HepG2 (cell line): ENCODE measurements around the gene HOXA6. TPM values are rescaled to one million over a fixed set of nuclear protein-coding genes. Genes with fewer than 3 reads are reported as not detected.
A peak's percentile ranks its signal among the peaks of the same experiment; 100 is the strongest.

ENCODE experiments used
- ATAC-seq: fragments of 200-7000 bp; cut with Tn5 transposase; 3 replicates; pipeline ENCODE4 v1.9.1; 2020; ENCODE audit warnings: mild to moderate bottlenecking, moderate library complexity
- BruUV-seq: library from RNA; stranded (reverse); fragments of 400-500 nt; replicated peaks from 2 replicates; lab custom pipeline; 2021; lab: Mats Ljungman, UMichigan
- CTCF ChIA-PET: fragments of 300-600 bp; formaldehyde crosslinking; extraction: SDS; loops from one replicate; lab custom pipeline; 2021; ENCODE audit warnings: low total read pairs, inconsistent platforms, low intra/inter-chr PET ratio; lab: Yijun Ruan, JAX
- POLR2A ChIA-PET: fragments of 350-600 bp; sonication (Branson Sonifier 250); formaldehyde crosslinking; loops from one replicate; lab custom pipeline; 2020; ENCODE audit warnings: antibody characterized with exemption, inconsistent platforms; lab: Yijun Ruan, JAX
- DNase-seq: peaks from one replicate; pipeline ENCODE4 v3.0.0-alpha.2; 2015; ENCODE audit warnings: low spot score
- FAIRE-seq: peaks from 3 replicates; lab custom pipeline; 2011; peaks lifted over from hg19 to GRCh38; lab: Jason Lieb, UNC
- H2AFZ ChIP-seq: one replicate; pipeline ENCODE4 v1.6.1; 2011; ENCODE audit warnings: low read length, inconsistent platforms
- H3K27ac ChIP-seq: fragments of 300-600 bp; 3 replicates; pipeline ENCODE4 v1.8.0; 2011; ENCODE audit warnings: mixed run types, mild to moderate bottlenecking, mixed read lengths, low read length, inconsistent platforms; ENCODE audit not compliant: insufficient read depth; ENCODE audit errors: extremely low read length
- H3K27me3 ChIP-seq, 2 experiments: fragments of 200-600 bp in 1 of 2; 2 replicates in 1 of 2; 3 replicates in 1 of 2; pipeline versions ENCODE4 v1.6.0 to v1.8.0; 2011; ENCODE audit warnings: low read length in 2 of 2, mild to moderate bottlenecking in 2 of 2, moderate library complexity in 2 of 2, inconsistent platforms in 1 of 2; ENCODE audit not compliant: insufficient read depth in 2 of 2, control insufficient read depth in 1 of 2
- H3K36me3 ChIP-seq, 2 experiments: fragments of 200-600 bp in 1 of 2; replicated peaks in 1 of 2; 2 replicates in 1 of 2; 3 replicates in 1 of 2; pipeline versions ENCODE4 v1.5.1 to v1.8.0; 2011; ENCODE audit warnings: low read length in 2 of 2, inconsistent platforms in 1 of 2; ENCODE audit not compliant: insufficient read depth in 2 of 2, control insufficient read depth in 1 of 2
- H3K4me1 ChIP-seq: 2 replicates; pipeline ENCODE4 v1.5.1; 2012; ENCODE audit warnings: low read length, inconsistent platforms; ENCODE audit not compliant: insufficient read depth
- H3K4me2 ChIP-seq: 2 replicates; pipeline ENCODE4 v1.6.0; 2011; ENCODE audit warnings: low read depth, low read length, inconsistent platforms
- H3K4me3 ChIP-seq, 3 experiments: fragments of 200-600 bp in 1 of 3; sonication (generic), shearing (Covaris generic) in 1 of 3; replicated peaks in 1 of 3; 2 replicates each; pipeline ENCODE4 v1.5.1; 2011 to 2016; ENCODE audit warnings: low read length in 3 of 3, inconsistent platforms in 2 of 3, low read depth in 2 of 3, mild to moderate bottlenecking in 2 of 3, control low read depth in 1 of 3, mixed read lengths in 1 of 3; ENCODE audit not compliant: insufficient read depth in 1 of 3
- H3K79me2 ChIP-seq: one replicate; pipeline ENCODE4 v1.6.1; 2011; ENCODE audit warnings: low read length, inconsistent platforms; ENCODE audit not compliant: insufficient read depth
- H3K9ac ChIP-seq: 2 replicates; pipeline ENCODE4 v1.6.0; 2011; ENCODE audit warnings: mild to moderate bottlenecking, low read depth, low read length, inconsistent platforms; ENCODE audit not compliant: insufficient read depth
- H3K9me3 ChIP-seq: 2 replicates; pipeline ENCODE4 v1.5.1; 2012; ENCODE audit warnings: mild to moderate bottlenecking, low read length
- H4K20me1 ChIP-seq: 2 replicates; pipeline ENCODE4 v1.6.0; 2011; ENCODE audit warnings: inconsistent platforms, mild to moderate bottlenecking, low read length, moderate library complexity; ENCODE audit not compliant: insufficient read depth
- HMG20A ChIP-seq: IDR thresholded peaks from 2 replicates; pipeline ENCODE4 v1.6.1; 2016; ENCODE audit warnings: borderline replicate concordance
- LCORL ChIP-seq, 2 experiments: fragments of 450-650 bp in 1 of 2; sonication (generic) in 1 of 2; formaldehyde crosslinking in 1 of 2; IDR thresholded peaks; 2 replicates each; pipeline versions ENCODE4 v1.5.0 to v1.6.1; 2017 to 2020; ENCODE audit warnings: antibody characterized with exemption in 1 of 2, missing genetic modification reagents in 1 of 2
- NCOR1 ChIP-seq: fragments of 200-600 bp; sonication (generic); IDR thresholded peaks from 2 replicates; pipeline ENCODE4 v1.7.0; 2017; ENCODE audit warnings: antibody characterized with exemption, low read length, borderline replicate concordance
- SRSF1 ChIP-seq: fragments of 200-400 bp; formaldehyde crosslinking; optimal IDR thresholded peaks from 2 replicates; pipeline ENCODE3; 2017; ENCODE audit warnings: mild to moderate bottlenecking, low read depth, low read length, moderate library complexity
- ZNF451 ChIP-seq: sonication (generic); formaldehyde crosslinking; IDR thresholded peaks from 2 replicates; pipeline ENCODE4 v1.5.0; 2020; ENCODE audit warnings: mild to moderate bottlenecking, missing genetic modification reagents
- ZNF672 ChIP-seq: sonication (generic); formaldehyde crosslinking; IDR thresholded peaks from 2 replicates; pipeline ENCODE4 v1.8.1; 2022; ENCODE audit warnings: missing genetic modification reagents
- WGBS: methylation state at CpG from one replicate; pipeline ENCODE4 v1.1.6; 2017; ENCODE audit warnings: low lambda C conversion rate; 5-methylcytosine and 5-hydroxymethylcytosine counted together
- in situ Hi-C: cut with HindIII; loops from 2 replicates; pipeline ENCODE4 v1.10.0; 2017; ENCODE audit warnings: low pct_unique_long_range_greater_than_20kb; ENCODE audit not compliant: extremely low pct_ligation_motif_present
- intact Hi-C: fragments of 100-400 bp; cut with micrococcal nuclease; formaldehyde crosslinking; loops from one replicate; pipeline ENCODE4 v1.10.0; 2022; ENCODE audit not compliant: unreplicated experiment
- polyA plus RNA-seq, 8 experiments: library from polyadenylated mRNA; depleted of rRNA in 3 of 8; stranded (reverse) in 7 of 8; unstranded in 1 of 8; fragments of >200 nt; fragmentation: Illumina TruSeq in 4 of 8; extraction: Trizol in 4 of 8; gene quantifications; 2 replicates each; pipeline versions ENCODE4 v1.2.1 to v1.2.3, GENCODE V29; 2011 to 2016; ENCODE audit warnings: low read depth in 4 of 8, missing spikeins in 1 of 8, mixed read lengths in 1 of 8; ENCODE audit not compliant: insufficient read depth in 1 of 8
- total RNA-seq, 5 experiments: library from RNA; depleted of rRNA; stranded (reverse); fragments of >200 nt; fragmentation: Illumina TruSeq; extraction: Trizol; gene quantifications; 2 replicates each; pipeline ENCODE4 v1.2.3, GENCODE V29; 2016; ENCODE audit warnings: low read depth in 1 of 5
- TF ChIP-seq, protein P1 (sequence below): sonication (generic); formaldehyde crosslinking; IDR thresholded peaks from 2 replicates; pipeline ENCODE4 v1.8.0; 2022; ENCODE audit warnings: missing genetic modification reagents, mild to moderate bottlenecking, moderate library complexity, borderline replicate concordance
- TF ChIP-seq, protein P2 (sequence below): sonication (generic); formaldehyde crosslinking; IDR thresholded peaks from 2 replicates; pipeline ENCODE4 v1.5.0; 2020; ENCODE audit warnings: mild to moderate bottlenecking, missing genetic modification reagents, borderline replicate concordance
- TF ChIP-seq, protein P3 (sequence below): conservative IDR thresholded peaks from 2 replicates; pipeline ENCODE4 v1.6.1; 2018; ENCODE audit warnings: missing genetic modification reagents
- TF ChIP-seq, protein P4 (sequence below): sonication (generic); formaldehyde crosslinking; IDR thresholded peaks from 2 replicates; pipeline ENCODE4 v1.8.0; 2022; ENCODE audit warnings: mild to moderate bottlenecking, missing genetic modification reagents; ENCODE audit not compliant: insufficient replicate concordance
- TF ChIP-seq, protein P5 (sequence below): IDR thresholded peaks from 2 replicates; pipeline ENCODE4 v1.6.1; 2016; ENCODE audit warnings: mild to moderate bottlenecking, missing biosample characterization, missing genetic modification reagents
- TF ChIP-seq, protein P6 (sequence below): sonication (generic); formaldehyde crosslinking; IDR thresholded peaks from 2 replicates; pipeline ENCODE4 v1.5.0; 2020; ENCODE audit warnings: missing genetic modification reagents

The HOXA6 gene
- total and polyA plus RNA-seq, 2 of the 13 experiments (the other 11 are each of a cell fraction or from before 2014, with no cell fraction given): 1.3 to 1.5 TPM

DNA sequence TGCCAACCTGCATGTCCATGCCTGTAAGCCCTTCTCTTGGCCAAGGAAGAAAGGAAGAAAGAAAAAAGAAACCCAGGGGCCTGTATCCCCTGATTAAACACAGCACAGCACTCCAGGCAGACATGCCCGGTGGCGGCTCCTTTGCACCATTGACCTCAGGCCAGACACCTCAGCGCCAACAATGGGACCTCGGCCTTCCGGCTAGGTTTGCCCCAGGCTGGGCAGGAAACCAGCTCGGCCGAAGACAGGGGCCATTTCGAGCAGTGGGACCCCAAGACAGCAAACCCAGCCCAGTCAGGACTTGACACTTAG, 23.7 kb upstream of the HOXA6 start (continued):
- TF ChIP-seq, protein P1, sequence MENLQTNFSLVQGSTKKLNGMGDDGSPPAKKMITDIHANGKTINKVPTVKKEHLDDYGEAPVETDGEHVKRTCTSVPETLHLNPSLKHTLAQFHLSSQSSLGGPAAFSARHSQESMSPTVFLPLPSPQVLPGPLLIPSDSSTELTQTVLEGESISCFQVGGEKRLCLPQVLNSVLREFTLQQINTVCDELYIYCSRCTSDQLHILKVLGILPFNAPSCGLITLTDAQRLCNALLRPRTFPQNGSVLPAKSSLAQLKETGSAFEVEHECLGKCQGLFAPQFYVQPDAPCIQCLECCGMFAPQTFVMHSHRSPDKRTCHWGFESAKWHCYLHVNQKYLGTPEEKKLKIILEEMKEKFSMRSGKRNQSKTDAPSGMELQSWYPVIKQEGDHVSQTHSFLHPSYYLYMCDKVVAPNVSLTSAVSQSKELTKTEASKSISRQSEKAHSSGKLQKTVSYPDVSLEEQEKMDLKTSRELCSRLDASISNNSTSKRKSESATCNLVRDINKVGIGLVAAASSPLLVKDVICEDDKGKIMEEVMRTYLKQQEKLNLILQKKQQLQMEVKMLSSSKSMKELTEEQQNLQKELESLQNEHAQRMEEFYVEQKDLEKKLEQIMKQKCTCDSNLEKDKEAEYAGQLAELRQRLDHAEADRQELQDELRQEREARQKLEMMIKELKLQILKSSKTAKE (CRISPR knock-in tag): no peak
- TF ChIP-seq, protein P2, sequence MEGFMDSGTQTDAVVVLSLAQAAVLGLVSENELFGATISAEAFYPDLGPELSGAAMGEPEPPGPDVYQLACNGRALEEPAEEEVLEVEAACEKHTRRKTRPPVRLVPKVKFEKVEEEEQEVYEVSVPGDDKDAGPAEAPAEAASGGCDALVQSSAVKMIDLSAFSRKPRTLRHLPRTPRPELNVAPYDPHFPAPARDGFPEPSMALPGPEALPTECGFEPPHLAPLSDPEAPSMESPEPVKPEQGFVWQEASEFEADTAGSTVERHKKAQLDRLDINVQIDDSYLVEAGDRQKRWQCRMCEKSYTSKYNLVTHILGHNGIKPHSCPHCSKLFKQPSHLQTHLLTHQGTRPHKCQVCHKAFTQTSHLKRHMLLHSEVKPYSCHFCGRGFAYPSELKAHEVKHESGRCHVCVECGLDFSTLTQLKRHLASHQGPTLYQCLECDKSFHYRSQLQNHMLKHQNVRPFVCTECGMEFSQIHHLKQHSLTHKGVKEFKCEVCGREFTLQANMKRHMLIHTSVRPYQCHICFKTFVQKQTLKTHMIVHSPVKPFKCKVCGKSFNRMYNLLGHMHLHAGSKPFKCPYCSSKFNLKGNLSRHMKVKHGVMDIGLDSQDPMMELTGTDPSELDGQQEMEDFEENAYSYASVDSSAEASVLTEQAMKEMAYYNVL: 0 out of 2 replicates have a peak, but pooled peaks have one; percentile 28

DNA sequence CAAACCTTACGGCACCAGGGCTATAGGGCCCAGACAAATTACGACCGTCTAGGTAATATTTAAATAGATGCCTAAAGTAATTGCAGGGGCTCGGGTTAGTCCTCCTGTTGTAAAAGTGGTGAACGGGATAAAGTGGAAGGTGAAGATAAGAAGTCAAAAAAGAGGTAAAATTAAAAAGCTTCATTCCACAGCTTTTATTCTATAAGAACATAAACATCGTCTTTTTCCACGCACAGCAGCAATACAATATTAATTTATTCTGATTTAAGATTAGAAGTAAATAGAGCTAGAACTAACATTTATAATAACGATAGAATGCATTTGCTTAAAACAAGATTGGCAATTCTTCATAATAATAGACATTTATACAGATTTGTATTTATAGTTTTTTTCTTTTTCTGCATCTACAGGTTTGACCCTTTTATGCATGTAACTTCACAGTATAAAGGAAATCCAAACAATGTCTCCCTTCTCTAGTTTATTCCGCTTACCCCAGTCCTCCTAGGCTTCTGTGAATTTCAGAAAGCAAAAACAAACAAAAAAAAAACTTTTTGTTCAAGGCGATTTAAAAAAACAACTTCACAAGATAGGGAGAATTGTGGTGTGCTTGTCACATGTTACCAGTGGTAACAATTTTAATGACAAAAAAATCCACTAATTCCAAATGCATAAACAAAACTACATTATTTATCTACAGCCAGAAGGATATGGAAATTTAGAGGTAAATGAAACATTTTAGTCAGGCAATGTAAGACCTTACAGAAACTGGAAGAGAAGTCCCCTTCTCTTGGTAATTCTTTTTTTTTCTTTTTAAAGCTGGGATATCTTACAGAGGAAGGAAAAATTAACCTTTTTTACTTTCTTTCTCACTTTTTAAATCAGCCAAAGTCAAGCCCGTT, 23.1 kb upstream of the HOXA6 start:
- Histone ChIP-seq H4K20me1 (no peaks in the 10 kb centered on the region), H3K36me3 (no peaks in the 10 kb centered on the region), H3K4me2 (peak overlapping the region; percentile 41), H3K4me3 (no peak overlapping the region), H3K4me1 (peaks cover 18% of the 10 kb centered on the region), H3K9me3 (no peaks in the 10 kb centered on the region), H3K27ac (no peak overlapping the region), H3K27me3 (peaks cover 0 to 56% of the 10 kb centered on the region in 2 experiments), H3K9ac (no peak overlapping the region), H3K79me2 (no peaks in the 10 kb centered on the region), H2AFZ (no peak overlapping the region)
- no peak for ATAC-seq
- DNase-seq: no peak
- whole genome bisulfite sequencing: 73% methylated on average over 11 of the region's 11 CpGs
- in situ Hi-C loops: loop anchor here (25.0 kb wide), 1 partner anchor 1083 kb away; no protein-coding TSS in a partner anchor
- FAIRE-seq: peak; percentile 59
- CTCF ChIA-PET: no interaction called here
- intact Hi-C loops: no loop called here
- no TSS peak for BruUV-seq
- POLR2A ChIA-PET: no interaction called here
- TF ChIP-seq, protein P3, sequence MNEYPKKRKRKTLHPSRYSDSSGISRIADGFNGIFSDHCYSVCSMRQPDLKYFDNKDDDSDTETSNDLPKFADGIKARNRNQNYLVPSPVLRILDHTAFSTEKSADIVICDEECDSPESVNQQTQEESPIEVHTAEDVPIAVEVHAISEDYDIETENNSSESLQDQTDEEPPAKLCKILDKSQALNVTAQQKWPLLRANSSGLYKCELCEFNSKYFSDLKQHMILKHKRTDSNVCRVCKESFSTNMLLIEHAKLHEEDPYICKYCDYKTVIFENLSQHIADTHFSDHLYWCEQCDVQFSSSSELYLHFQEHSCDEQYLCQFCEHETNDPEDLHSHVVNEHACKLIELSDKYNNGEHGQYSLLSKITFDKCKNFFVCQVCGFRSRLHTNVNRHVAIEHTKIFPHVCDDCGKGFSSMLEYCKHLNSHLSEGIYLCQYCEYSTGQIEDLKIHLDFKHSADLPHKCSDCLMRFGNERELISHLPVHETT (CRISPR knock-in tag): no peak
- TF ChIP-seq, protein P4, sequence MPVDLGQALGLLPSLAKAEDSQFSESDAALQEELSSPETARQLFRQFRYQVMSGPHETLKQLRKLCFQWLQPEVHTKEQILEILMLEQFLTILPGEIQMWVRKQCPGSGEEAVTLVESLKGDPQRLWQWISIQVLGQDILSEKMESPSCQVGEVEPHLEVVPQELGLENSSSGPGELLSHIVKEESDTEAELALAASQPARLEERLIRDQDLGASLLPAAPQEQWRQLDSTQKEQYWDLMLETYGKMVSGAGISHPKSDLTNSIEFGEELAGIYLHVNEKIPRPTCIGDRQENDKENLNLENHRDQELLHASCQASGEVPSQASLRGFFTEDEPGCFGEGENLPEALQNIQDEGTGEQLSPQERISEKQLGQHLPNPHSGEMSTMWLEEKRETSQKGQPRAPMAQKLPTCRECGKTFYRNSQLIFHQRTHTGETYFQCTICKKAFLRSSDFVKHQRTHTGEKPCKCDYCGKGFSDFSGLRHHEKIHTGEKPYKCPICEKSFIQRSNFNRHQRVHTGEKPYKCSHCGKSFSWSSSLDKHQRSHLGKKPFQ (CRISPR knock-in tag): no peak
- TF ChIP-seq, protein P5, sequence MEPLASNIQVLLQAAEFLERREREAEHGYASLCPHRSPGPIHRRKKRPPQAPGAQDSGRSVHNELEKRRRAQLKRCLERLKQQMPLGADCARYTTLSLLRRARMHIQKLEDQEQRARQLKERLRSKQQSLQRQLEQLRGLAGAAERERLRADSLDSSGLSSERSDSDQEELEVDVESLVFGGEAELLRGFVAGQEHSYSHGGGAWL: no peak
- TF ChIP-seq ZNF672 (CRISPR knock-in tag) (no peak), SRSF1 (no peak), LCORL (IDR thresholded peaks at IDR 0.05) (no peak), LCORL (CRISPR knock-in tag; IDR thresholded peaks at IDR 0.05) (no peak), ZNF451 (no peak), HMG20A (CRISPR knock-in tag) (no peak), NCOR1 (no peak)
- TF ChIP-seq, protein P6, sequence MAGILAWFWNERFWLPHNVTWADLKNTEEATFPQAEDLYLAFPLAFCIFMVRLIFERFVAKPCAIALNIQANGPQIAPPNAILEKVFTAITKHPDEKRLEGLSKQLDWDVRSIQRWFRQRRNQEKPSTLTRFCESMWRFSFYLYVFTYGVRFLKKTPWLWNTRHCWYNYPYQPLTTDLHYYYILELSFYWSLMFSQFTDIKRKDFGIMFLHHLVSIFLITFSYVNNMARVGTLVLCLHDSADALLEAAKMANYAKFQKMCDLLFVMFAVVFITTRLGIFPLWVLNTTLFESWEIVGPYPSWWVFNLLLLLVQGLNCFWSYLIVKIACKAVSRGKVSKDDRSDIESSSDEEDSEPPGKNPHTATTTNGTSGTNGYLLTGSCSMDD: no peak
